Measurements from ENCODE around the gene THEMIS2.
"Not testable (repeated sequence)": the region's sequence is repeated elsewhere in the genome, so short reads cannot be mapped to it uniquely, and the experiment has no call there.

Gene THEMIS2

GRCh38 chr1:27857552-27857951 is 14.8 kb upstream of the THEMIS2 start:
- not testable (repeated sequence) for H3K27ac Mint-ChIP-seq; H3K9me3 Mint-ChIP-seq; H3K27me3 Mint-ChIP-seq; DNase-seq (ENCODE audit: low spot score in 2 of 2); ATAC-seq (ENCODE audit: low read depth); H3K36me3 Mint-ChIP-seq; H3K4me3 Mint-ChIP-seq
- peaks cover 17% of the 10 kb centered on the region for H3K4me1 Mint-ChIP-seq

GRCh38 chr1:27858072-27858948 is 14.0 kb upstream of the THEMIS2 start:
- H3K4me3 Mint-ChIP-seq, result no peak overlapping the region
- no peaks in the 10 kb centered on the region for H3K9me3 Mint-ChIP-seq
- H3K27ac Mint-ChIP-seq, result peak overlapping the region; percentile 64
- ATAC-seq (ENCODE audit: low read depth) (peak; percentile 91), DNase-seq (ENCODE audit: low spot score in 2 of 2) (peak; percentile 86 to 92)
- peaks cover 23% of the 10 kb centered on the region for H3K4me1 Mint-ChIP-seq
- H3K27me3 Mint-ChIP-seq, result no peaks in the 10 kb centered on the region
- H3K36me3 Mint-ChIP-seq, result no peaks in the 10 kb centered on the region

GRCh38 chr1:27858949-27859576 is 13.3 kb upstream of the THEMIS2 start:
- Mint-ChIP-seq H3K9me3 (no peaks in the 10 kb centered on the region), H3K27ac (peak overlapping the region; percentile 64), H3K4me1 (peaks cover 29% of the 10 kb centered on the region), H3K27me3 (no peaks in the 10 kb centered on the region), H3K36me3 (no peaks in the 10 kb centered on the region), H3K4me3 (no peak overlapping the region)
- DNase-seq (ENCODE audit: low spot score in 2 of 2) (no peak), ATAC-seq (ENCODE audit: low read depth) (no peak)

- H3K36me3 Mint-ChIP-seq, result no peaks in the 10 kb centered on the region
- H3K9me3 Mint-ChIP-seq, result no peaks in the 10 kb centered on the region
- peaks cover 36% of the 10 kb centered on the region for H3K4me1 Mint-ChIP-seq
- DNase-seq (ENCODE audit: low spot score in 2 of 2) (no peak), ATAC-seq (ENCODE audit: low read depth) (no peak)
- H3K27ac Mint-ChIP-seq, result no peak overlapping the region
- H3K27me3 Mint-ChIP-seq, result no peaks in the 10 kb centered on the region
- H3K4me3 Mint-ChIP-seq, result no peak overlapping the region
These were observed 10.9 kb upstream of the THEMIS2 start for GRCh38 chr1:27861436-27861835.

- DNase-seq (ENCODE audit: low spot score in 2 of 2) (no peak), ATAC-seq (ENCODE audit: low read depth) (no peak)
- peak overlapping the region; percentile 51 for H3K27ac Mint-ChIP-seq
- no peaks in the 10 kb centered on the region for H3K36me3 Mint-ChIP-seq
- peak overlapping the region; percentile 4 for H3K4me3 Mint-ChIP-seq
- peaks cover 37% of the 10 kb centered on the region for H3K4me1 Mint-ChIP-seq
- H3K27me3 Mint-ChIP-seq, result no peaks in the 10 kb centered on the region
- no peaks in the 10 kb centered on the region for H3K9me3 Mint-ChIP-seq
These were observed 10.3 kb upstream of the THEMIS2 start for GRCh38 chr1:27862004-27862403.

- ATAC-seq (ENCODE audit: low read depth), result peak; percentile 65
These were observed 9.4 kb upstream of the THEMIS2 start for GRCh38 chr1:27862671-27863537.

GRCh38 chr1:27863538-27863915 is 8.8 kb upstream of the THEMIS2 start:
- no peaks in the 10 kb centered on the region for H3K27me3 Mint-ChIP-seq
- ATAC-seq (ENCODE audit: low read depth) (peak; percentile 45), DNase-seq (ENCODE audit: low spot score in 2 of 2) (no peak)
- peaks cover 37% of the 10 kb centered on the region for H3K4me1 Mint-ChIP-seq
- peak overlapping the region; percentile 11 for H3K4me3 Mint-ChIP-seq
- H3K36me3 Mint-ChIP-seq, result no peaks in the 10 kb centered on the region
- peak overlapping the region; percentile 80 for H3K27ac Mint-ChIP-seq
- H3K9me3 Mint-ChIP-seq, result no peaks in the 10 kb centered on the region

More at GRCh38 chr1:27862671-27863537, 9.4 kb upstream of the THEMIS2 start:
- H3K36me3 Mint-ChIP-seq, result no peaks in the 10 kb centered on the region
- no peaks in the 10 kb centered on the region for H3K9me3 Mint-ChIP-seq
- peaks cover 36% of the 10 kb centered on the region for H3K4me1 Mint-ChIP-seq
- H3K27ac Mint-ChIP-seq, result peak overlapping the region; percentile 80
- no peak for DNase-seq (ENCODE audit: low spot score in 2 of 2)
- no peaks in the 10 kb centered on the region for H3K27me3 Mint-ChIP-seq
- H3K4me3 Mint-ChIP-seq, result peak overlapping the region; percentile 38

- Mint-ChIP-seq H3K27me3 (no peaks in the 10 kb centered on the region), H3K9me3 (no peaks in the 10 kb centered on the region), H3K4me1 (peaks cover 38% of the 10 kb centered on the region), H3K36me3 (no peaks in the 10 kb centered on the region), H3K27ac (peak overlapping the region; percentile 70), H3K4me3 (peak overlapping the region; percentile 14)
- DNase-seq (ENCODE audit: low spot score in 2 of 2) (no peak), ATAC-seq (ENCODE audit: low read depth) (peak; percentile 53)
These were observed 8.0 kb upstream of the THEMIS2 start for GRCh38 chr1:27864264-27864895.

- no peaks in the 10 kb centered on the region for H3K9me3 Mint-ChIP-seq
- peak overlapping the region; percentile 15 for H3K4me3 Mint-ChIP-seq
- ATAC-seq (ENCODE audit: low read depth) (no peak), DNase-seq (ENCODE audit: low spot score in 2 of 2) (no peak)
- H3K27me3 Mint-ChIP-seq, result no peaks in the 10 kb centered on the region
- peak overlapping the region; percentile 46 for H3K27ac Mint-ChIP-seq
- H3K4me1 Mint-ChIP-seq, result peaks cover 40% of the 10 kb centered on the region
- no peaks in the 10 kb centered on the region for H3K36me3 Mint-ChIP-seq
These were observed 6.5 kb upstream of the THEMIS2 start for GRCh38 chr1:27865821-27866220.

GRCh38 chr1:27868556-27868931 is 3.8 kb upstream of the THEMIS2 start:
- no peaks in the 10 kb centered on the region for H3K36me3 Mint-ChIP-seq
- H3K27me3 Mint-ChIP-seq, result no peaks in the 10 kb centered on the region
- no peak overlapping the region for H3K4me3 Mint-ChIP-seq
- no peak for DNase-seq (ENCODE audit: low spot score in 2 of 2)
- H3K27ac Mint-ChIP-seq, result peak overlapping the region; percentile 87
- peaks cover 31% of the 10 kb centered on the region for H3K4me1 Mint-ChIP-seq
- H3K9me3 Mint-ChIP-seq, result no peaks in the 10 kb centered on the region
- no peak for ATAC-seq (ENCODE audit: low read depth)

- H3K27me3 Mint-ChIP-seq, result no peaks in the 10 kb centered on the region
- H3K4me1 Mint-ChIP-seq, result peaks cover 29% of the 10 kb centered on the region
- peak; percentile 30 for ATAC-seq (ENCODE audit: low read depth)
- no peaks in the 10 kb centered on the region for H3K9me3 Mint-ChIP-seq
- no peaks in the 10 kb centered on the region for H3K36me3 Mint-ChIP-seq
- peak overlapping the region; percentile 87 for H3K27ac Mint-ChIP-seq
- no peak for DNase-seq (ENCODE audit: low spot score in 2 of 2)
- peak overlapping the region; percentile 69 for H3K4me3 Mint-ChIP-seq
These were observed 3.2 kb upstream of the THEMIS2 start for GRCh38 chr1:27868932-27869718.

- peaks cover 31% of the 10 kb centered on the region for H3K4me1 Mint-ChIP-seq
These were observed 2.6 kb upstream of the THEMIS2 start for GRCh38 chr1:27869719-27870085.

GRCh38 chr1:27871076-27871475 is 1.3 kb upstream of the THEMIS2 start:
- H3K27me3 Mint-ChIP-seq; DNase-seq (ENCODE audit: low spot score in 2 of 2); ATAC-seq (ENCODE audit: low read depth); H3K4me3 Mint-ChIP-seq; H3K36me3 Mint-ChIP-seq; H3K27ac Mint-ChIP-seq; H3K9me3 Mint-ChIP-seq: not testable (repeated sequence)
- H3K4me1 Mint-ChIP-seq, result peaks cover 33% of the 10 kb centered on the region

More at GRCh38 chr1:27869719-27870085, 2.6 kb upstream of the THEMIS2 start:
- ATAC-seq (ENCODE audit: low read depth), result no peak
- H3K36me3 Mint-ChIP-seq, result no peaks in the 10 kb centered on the region
- no peaks in the 10 kb centered on the region for H3K9me3 Mint-ChIP-seq
- H3K27ac Mint-ChIP-seq, result peak overlapping the region; percentile 87
- peak overlapping the region; percentile 69 for H3K4me3 Mint-ChIP-seq
- no peaks in the 10 kb centered on the region for H3K27me3 Mint-ChIP-seq
- DNase-seq (ENCODE audit: low spot score in 2 of 2), result no peak

All from memory B cell (primary cell).